ENCODE results near the gene NUDT4B.
"Not testable (repeated sequence)": the region's sequence is repeated elsewhere in the genome, so short reads cannot be mapped to it uniquely, and the experiment has no call there.

- TF ChIP-seq CTCF, POLR2A, POLR2AphosphoS5 (IDR thresholded peaks at IDR 0.05): not testable (repeated sequence)
These were observed 25.1 kb downstream of the NUDT4B start for GRCh38 chr1:148773690-148774089.

Data from breast epithelium (tissue), 3 donors.